IPS-20b (cell line): ENCODE data around the gene PADI2.
A peak's percentile ranks its signal among the peaks of the same experiment; 100 is the strongest.

Source experiments
- H3K27ac ChIP-seq: one replicate; pipeline ENCODE4 v1.5.1; 2013; ENCODE audit warnings: low read length
- H3K27me3 ChIP-seq: 2 replicates; pipeline ENCODE4 v1.6.1; 2013; ENCODE audit warnings: mild to moderate bottlenecking, low read length, inconsistent platforms; ENCODE audit not compliant: insufficient read depth
- H3K36me3 ChIP-seq: 2 replicates; pipeline ENCODE4 v1.6.1; 2013; ENCODE audit warnings: low read depth, mild to moderate bottlenecking, inconsistent platforms, low read length, moderate library complexity; ENCODE audit not compliant: insufficient read depth
- H3K4me1 ChIP-seq: 2 replicates; pipeline ENCODE4 v1.6.1; 2013; ENCODE audit warnings: mild to moderate bottlenecking, control low read depth, inconsistent platforms, low read length, moderate library complexity; ENCODE audit not compliant: insufficient read depth
- H3K4me3 ChIP-seq: 2 replicates; pipeline ENCODE4 v1.5.1; 2013; ENCODE audit warnings: mild to moderate bottlenecking, low read length, inconsistent platforms
- H3K9ac ChIP-seq: 2 replicates; pipeline ENCODE4 v1.6.1; 2013; ENCODE audit warnings: low read depth, mild to moderate bottlenecking, inconsistent platforms, low read length, moderate library complexity
- H3K9me3 ChIP-seq: 2 replicates; pipeline ENCODE4 v1.6.1; 2013; ENCODE audit warnings: mild to moderate bottlenecking, low read depth, low read length, inconsistent platforms; ENCODE audit not compliant: insufficient read depth

Gene PADI2

GRCh38 chr1:17136145-17136544 is 16.9 kb upstream of the PADI2 start:
- Histone ChIP-seq H3K9me3 (no peaks in the 10 kb centered on the region), H3K36me3 (no peaks in the 10 kb centered on the region), H3K9ac (no peak overlapping the region), H3K27ac (no peak overlapping the region), H3K4me3 (no peak overlapping the region), H3K4me1 (peaks cover under 1% of the 10 kb centered on the region; the same call in 1 of the 2 replicates), H3K27me3 (peaks cover 4% of the 10 kb centered on the region; the same call in 1 of the 2 replicates)

GRCh38 chr1:17135530-17135929 is 16.3 kb upstream of the PADI2 start:
- H3K9ac ChIP-seq: no peak overlapping the region
- no peak overlapping the region for H3K27ac ChIP-seq
- H3K4me1 ChIP-seq: peaks cover 4% of the 10 kb centered on the region; the same call in 1 of the 2 replicates
- H3K4me3 ChIP-seq: no peak overlapping the region
- H3K36me3 ChIP-seq: no peaks in the 10 kb centered on the region
- H3K27me3 ChIP-seq: peaks cover 4% of the 10 kb centered on the region; the same call in 1 of the 2 replicates
- no peaks in the 10 kb centered on the region for H3K9me3 ChIP-seq

- Histone ChIP-seq H3K4me1 (peaks cover 9% of the 10 kb centered on the region; the same call in 1 of the 2 replicates), H3K9me3 (no peaks in the 10 kb centered on the region), H3K27ac (no peak overlapping the region), H3K4me3 (no peak overlapping the region), H3K36me3 (no peaks in the 10 kb centered on the region), H3K27me3 (peaks cover 4% of the 10 kb centered on the region; the same call in 1 of the 2 replicates), H3K9ac (no peak overlapping the region)
Measured at GRCh38 chr1:17134724-17135123, 15.5 kb upstream of the PADI2 start.

GRCh38 chr1:17134034-17134433 is 14.8 kb upstream of the PADI2 start:
- Histone ChIP-seq H3K36me3 (no peaks in the 10 kb centered on the region), H3K4me1 (peaks cover 10% of the 10 kb centered on the region; the same call in 1 of the 2 replicates), H3K4me3 (no peak overlapping the region), H3K27me3 (peaks cover 4% of the 10 kb centered on the region; the same call in 1 of the 2 replicates), H3K9me3 (no peaks in the 10 kb centered on the region), H3K27ac (no peak overlapping the region), H3K9ac (no peak overlapping the region)

GRCh38 chr1:17130138-17130635 is 10.9 kb upstream of the PADI2 start:
- Histone ChIP-seq H3K36me3 (no peaks in the 10 kb centered on the region), H3K27me3 (no peaks in the 10 kb centered on the region), H3K9me3 (no peaks in the 10 kb centered on the region), H3K4me3 (peak overlapping the region; percentile 8; the same call in 1 of the 2 replicates), H3K9ac (no peak overlapping the region), H3K4me1 (peaks cover 10% of the 10 kb centered on the region; the same call in 1 of the 2 replicates), H3K27ac (no peak overlapping the region)

- H3K4me3 ChIP-seq: no peak overlapping the region
- H3K36me3 ChIP-seq: no peaks in the 10 kb centered on the region
- H3K9ac ChIP-seq: no peak overlapping the region; the same call in 1 of the 2 replicates
- peaks cover 10% of the 10 kb centered on the region; the same call in 1 of the 2 replicates for H3K4me1 ChIP-seq
- H3K9me3 ChIP-seq: no peaks in the 10 kb centered on the region
- H3K27ac ChIP-seq: no peak overlapping the region
- no peaks in the 10 kb centered on the region for H3K27me3 ChIP-seq
Measured at GRCh38 chr1:17128361-17128760, 9.1 kb upstream of the PADI2 start.

- H3K9ac ChIP-seq: no peak overlapping the region
- no peak overlapping the region for H3K27ac ChIP-seq
Measured at GRCh38 chr1:17125756-17126237, 6.5 kb upstream of the PADI2 start.

GRCh38 chr1:17123196-17124045 is 4.2 kb upstream of the PADI2 start:
- Histone ChIP-seq H3K36me3 (no peaks in the 10 kb centered on the region), H3K9me3 (no peaks in the 10 kb centered on the region), H3K27me3 (peaks cover 29% of the 10 kb centered on the region), H3K4me1 (peaks cover under 1% of the 10 kb centered on the region; the same call in 1 of the 2 replicates), H3K9ac (no peak overlapping the region), H3K27ac (no peak overlapping the region), H3K4me3 (no peak overlapping the region)

More at GRCh38 chr1:17125756-17126237, 6.5 kb upstream of the PADI2 start:
- Histone ChIP-seq H3K4me3 (no peak overlapping the region), H3K36me3 (no peaks in the 10 kb centered on the region), H3K9me3 (no peaks in the 10 kb centered on the region), H3K4me1 (peaks cover 6% of the 10 kb centered on the region; the same call in 1 of the 2 replicates), H3K27me3 (0 out of 2 replicates have a peak, but pooled peaks cover 7% of the 10 kb centered on the region)

- H3K4me3 ChIP-seq: no peak overlapping the region
- H3K27me3 ChIP-seq: peaks cover 37% of the 10 kb centered on the region
- H3K36me3 ChIP-seq: no peaks in the 10 kb centered on the region
- no peak overlapping the region for H3K9ac ChIP-seq
- H3K27ac ChIP-seq: no peak overlapping the region
- H3K4me1 ChIP-seq: peaks cover 3% of the 10 kb centered on the region; the same call in 1 of the 2 replicates
- no peaks in the 10 kb centered on the region for H3K9me3 ChIP-seq
Measured at GRCh38 chr1:17122521-17123164, 3.4 kb upstream of the PADI2 start.

- no peak overlapping the region for H3K9ac ChIP-seq
- no peak overlapping the region for H3K27ac ChIP-seq
- H3K4me1 ChIP-seq: peaks cover 3% of the 10 kb centered on the region; the same call in 1 of the 2 replicates
- peaks cover 44% of the 10 kb centered on the region for H3K27me3 ChIP-seq
- no peaks in the 10 kb centered on the region for H3K9me3 ChIP-seq
- no peaks in the 10 kb centered on the region for H3K36me3 ChIP-seq
- no peak overlapping the region for H3K4me3 ChIP-seq
Measured at GRCh38 chr1:17121881-17122280, 2.6 kb upstream of the PADI2 start.

DNA sequence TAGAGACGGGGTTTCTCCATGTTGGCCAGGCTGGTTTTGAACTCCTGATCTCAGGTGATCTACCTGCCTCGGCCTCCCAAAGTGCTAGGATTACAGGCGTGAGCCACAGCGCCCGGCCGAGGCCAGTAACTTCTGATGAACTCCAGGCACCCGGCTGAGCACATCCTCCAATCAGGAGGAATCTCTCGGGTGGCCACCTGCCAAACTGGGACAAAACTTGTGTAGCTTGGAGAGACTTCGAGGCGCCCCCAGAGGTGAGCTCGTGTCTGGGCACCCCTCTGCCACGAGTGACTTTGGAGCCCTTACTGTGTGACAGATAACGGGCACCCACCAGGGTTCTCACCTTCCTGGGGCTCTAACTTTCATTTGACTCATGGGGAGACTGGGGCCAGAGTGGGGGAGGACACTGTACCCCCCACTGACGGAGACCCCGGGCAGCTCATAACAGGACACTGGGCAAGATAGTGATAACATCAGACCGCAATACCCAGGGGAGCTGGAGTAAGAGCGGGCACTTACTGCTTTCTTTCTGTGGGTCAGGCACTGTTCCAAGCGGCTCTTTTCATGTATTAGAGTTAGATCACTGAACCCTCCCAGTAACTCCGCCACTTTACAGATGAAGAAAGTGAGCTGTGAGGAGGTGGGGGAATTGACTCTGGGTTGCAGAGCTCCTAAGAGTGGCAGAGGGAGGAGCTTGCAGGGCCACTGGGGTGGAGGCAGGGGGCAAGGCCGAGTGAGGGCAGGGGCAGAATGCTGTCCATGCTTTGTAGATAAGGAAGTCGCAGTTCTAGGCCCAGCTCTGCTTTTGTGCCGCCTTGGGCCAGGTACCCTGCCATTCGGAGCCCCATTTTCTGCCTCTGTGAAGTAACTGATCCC is 1.9 kb upstream of the PADI2 start:
- Histone ChIP-seq H3K9me3 (no peaks in the 10 kb centered on the region), H3K9ac (no peak overlapping the region), H3K4me1 (peaks cover 3% of the 10 kb centered on the region; the same call in 1 of the 2 replicates), H3K4me3 (no peak overlapping the region), H3K27me3 (peaks cover 51% of the 10 kb centered on the region), H3K27ac (no peak overlapping the region), H3K36me3 (no peaks in the 10 kb centered on the region)
